GM13976 (cell line): ENCODE data around the gene TPGS2.
"Not testable (repeated sequence)": the region's sequence is repeated elsewhere in the genome, so short reads cannot be mapped to it uniquely, and the experiment has no call there.

Experiments used
- DNase-seq: peaks from one replicate; pipeline ENCODE4 v3.0.0; 2012; ENCODE audit warnings: low spot score
- CTCF ChIP-seq: IDR thresholded peaks from 2 replicates; pipeline ENCODE4 v1.5.1; 2012; ENCODE audit warnings: borderline replicate concordance, mild to moderate bottlenecking; ENCODE audit not compliant: insufficient read depth; ENCODE audit errors: extremely low read depth, missing control alignments, control extremely low read depth
- in situ Hi-C: fragments of 300-500 bp; cut with MboI; formaldehyde crosslinking; loops from one replicate; pipeline ENCODE4 v1.12.0; 2022; ENCODE audit warnings: low sequenced_read_pairs, mixed read lengths, inconsistent platforms; ENCODE audit not compliant: unreplicated experiment

Gene TPGS2

GRCh38 chr18:36828630-36829361, at the start of gene TPGS2, which contains the start of gene KIAA1328:
TPGS2 (minus strand) TSS chr18:36829002; CDS start chr18:36828767, 235 bp downstream.
KIAA1328 (plus strand) TSS chr18:36829127; CDS start chr18:36829139, 12 bp downstream.
- TF ChIP-seq CTCF = peak; percentile 58
- DNase-seq = peak; percentile 94
- in situ Hi-C loops = no loop called here

- in situ Hi-C loops, DNase-seq: not testable (repeated sequence)
These were observed 45.0 kb upstream of the TPGS2 start for GRCh38 chr18:36873826-36874225.

- TF ChIP-seq CTCF = no peak
- in situ Hi-C loops = no loop called here
- DNase-seq = no peak
These were observed 43.5 kb upstream of the TPGS2 start for GRCh38 chr18:36872329-36872728.

- TF ChIP-seq CTCF = no peak
- in situ Hi-C loops = no loop called here
These were observed 43.0 kb upstream of the TPGS2 start for GRCh38 chr18:36871801-36872200.

GRCh38 chr18:36867056-36867455, 38.3 kb upstream of the TPGS2 start:
- in situ Hi-C loops = no loop called here
- no peak for TF ChIP-seq CTCF

More at GRCh38 chr18:36871801-36872200, 43.0 kb upstream of the TPGS2 start:
- no peak for DNase-seq

GRCh38 chr18:36862182-36862581, 33.4 kb upstream of the TPGS2 start:
- no peak for TF ChIP-seq CTCF
- DNase-seq = no peak
- in situ Hi-C loops = no loop called here

More at GRCh38 chr18:36867056-36867455, 38.3 kb upstream of the TPGS2 start:
- DNase-seq = no peak

- in situ Hi-C loops = no loop called here
- DNase-seq = no peak
These were observed 28.0 kb upstream of the TPGS2 start for GRCh38 chr18:36856815-36857214.

More at GRCh38 chr18:36856815-36857214, 28.0 kb upstream of the TPGS2 start:
- no peak for TF ChIP-seq CTCF
